HCEC 1CT (cell line): ENCODE data around the gene TMEM215.
"Not testable (repeated sequence)": the region's sequence is repeated elsewhere in the genome, so short reads cannot be mapped to it uniquely, and the experiment has no call there.

Source experiments
- DNase-seq: peaks from one replicate; pipeline ENCODE4 v3.0.0-alpha.2; 2017

Gene TMEM215

DNA sequence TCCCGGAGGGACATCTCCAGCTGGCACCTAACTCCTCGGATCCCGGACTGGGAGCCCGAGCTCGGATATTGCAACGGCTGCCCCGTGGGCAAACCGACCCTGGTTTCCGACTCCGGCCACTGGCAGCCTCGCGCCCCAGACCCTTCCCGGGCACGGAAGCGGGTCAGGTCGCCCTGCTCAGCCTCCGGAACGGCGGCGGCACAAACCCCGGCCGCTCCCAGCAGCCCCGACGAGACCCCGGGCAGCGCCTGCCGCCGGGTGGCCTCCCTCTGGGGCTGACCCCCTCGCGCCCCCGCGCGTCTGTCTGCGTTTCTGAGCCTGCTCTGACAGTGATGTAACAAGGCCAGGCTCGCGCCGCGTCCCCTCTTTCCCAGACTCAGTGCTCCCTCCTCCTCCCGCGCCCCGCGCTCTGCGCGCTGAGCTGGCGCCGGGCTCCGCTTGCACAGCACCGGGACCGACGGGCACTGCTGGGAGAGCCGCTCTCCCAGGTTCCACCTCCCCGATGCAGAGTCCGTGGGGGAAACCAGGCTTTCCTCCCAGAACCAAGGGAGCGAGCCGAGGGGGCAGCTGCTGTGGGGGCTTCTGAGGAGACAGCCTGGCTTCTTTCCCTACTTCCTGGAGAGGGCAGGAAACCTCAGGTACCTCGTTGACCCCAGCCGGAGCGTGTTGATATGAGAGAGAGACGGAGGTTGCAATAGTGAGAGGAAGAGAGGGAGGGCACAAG is at the start of gene TMEM215:
Gene TMEM215, plus strand, starts transcription at position 373 of the 724 bp plus-strand sequence. CDS start 644 bp downstream, outside the sequence.
- no peak for DNase-seq

DNA sequence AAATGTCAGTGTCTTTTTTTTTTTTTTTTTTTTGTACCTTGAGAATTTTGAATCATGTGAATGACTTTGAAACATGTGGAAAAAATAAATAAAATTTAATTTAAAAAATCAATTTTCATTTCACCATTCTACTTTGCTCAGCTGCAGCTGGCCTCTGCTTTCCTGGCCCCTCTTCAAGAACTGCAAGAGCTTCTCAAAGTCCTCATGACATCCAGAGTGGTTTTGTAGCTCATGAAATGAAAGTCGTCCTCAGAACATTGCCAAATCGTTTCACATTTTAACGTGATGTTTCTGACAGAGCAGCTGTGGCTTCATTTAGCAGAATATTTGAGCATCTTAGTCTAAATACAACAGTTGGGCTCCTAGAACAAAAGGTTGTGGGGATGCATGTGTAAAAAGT is 47.9 kb upstream of the TMEM215 start:
- no peak for DNase-seq

DNA sequence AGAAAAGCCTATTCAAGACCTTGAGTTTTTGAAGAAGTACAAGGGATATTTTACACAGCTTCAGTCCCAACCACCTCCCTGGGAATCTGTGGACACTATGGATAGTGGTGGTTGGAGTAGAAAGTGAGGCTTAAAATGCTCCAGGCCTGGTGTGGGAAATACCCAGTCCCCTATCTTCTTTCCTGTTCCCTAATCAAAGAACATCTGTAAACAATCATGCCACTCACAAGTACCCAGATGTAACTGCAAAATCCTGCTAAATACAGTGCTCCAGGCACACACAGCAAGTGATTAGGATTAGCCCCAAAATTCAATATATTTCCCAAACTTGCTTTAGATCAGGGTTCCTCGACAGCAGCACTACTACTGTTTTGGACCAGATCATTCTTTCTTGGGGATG is 46.0 kb upstream of the TMEM215 start:
- no peak for DNase-seq

DNA sequence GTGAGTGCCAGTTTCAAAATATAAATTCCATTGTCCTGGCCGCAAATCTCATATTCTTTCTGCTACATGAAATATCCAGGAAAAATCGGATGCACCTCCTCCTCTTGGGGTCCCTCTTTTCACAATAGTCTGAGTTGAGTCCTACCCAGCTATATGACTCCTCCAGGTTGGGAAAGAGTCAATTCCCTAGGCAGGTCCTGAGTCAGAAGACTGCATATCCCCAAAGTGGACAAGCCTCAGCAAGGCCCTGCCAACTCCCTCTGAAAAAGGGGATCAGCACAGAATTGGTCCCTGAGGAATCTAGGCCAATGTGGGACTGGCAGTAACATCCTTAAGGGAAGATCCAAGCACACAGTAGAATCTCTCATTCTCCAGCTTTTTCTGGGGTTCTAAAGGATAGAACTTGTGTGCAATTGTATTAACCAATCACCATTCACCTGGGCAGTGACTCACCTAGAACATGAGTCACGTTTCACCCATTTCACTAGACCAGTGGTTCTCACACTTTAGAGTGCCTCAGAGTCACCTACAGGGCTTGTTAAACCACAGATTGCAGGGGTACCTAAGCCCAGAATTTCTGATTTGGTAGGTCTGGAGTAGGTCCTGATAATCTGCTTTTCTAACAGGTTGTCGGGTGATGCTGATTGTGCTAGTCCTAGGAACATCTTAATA is 44.7 kb upstream of the TMEM215 start:
- no peak for DNase-seq

DNA sequence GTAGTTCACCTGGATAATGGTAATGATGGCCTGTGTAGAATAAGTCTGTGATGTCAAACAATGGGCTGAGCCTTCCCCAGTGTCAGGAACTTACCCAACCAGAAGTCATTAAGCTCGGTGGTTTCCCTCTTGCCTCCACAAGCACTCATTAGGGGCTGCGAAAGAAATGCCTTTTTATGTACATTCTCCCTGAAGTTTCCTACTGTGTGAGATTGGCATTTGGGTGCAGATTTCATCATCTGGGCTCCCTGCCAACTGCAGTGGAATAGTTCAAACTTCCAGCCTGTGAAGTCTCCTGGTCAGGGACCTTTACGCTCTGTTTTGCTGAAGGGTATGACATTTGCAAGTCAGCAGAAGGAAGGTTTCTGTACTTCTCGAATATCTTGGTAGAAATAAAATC is 41.6 kb upstream of the TMEM215 start:
- DNase-seq: no peak

DNA sequence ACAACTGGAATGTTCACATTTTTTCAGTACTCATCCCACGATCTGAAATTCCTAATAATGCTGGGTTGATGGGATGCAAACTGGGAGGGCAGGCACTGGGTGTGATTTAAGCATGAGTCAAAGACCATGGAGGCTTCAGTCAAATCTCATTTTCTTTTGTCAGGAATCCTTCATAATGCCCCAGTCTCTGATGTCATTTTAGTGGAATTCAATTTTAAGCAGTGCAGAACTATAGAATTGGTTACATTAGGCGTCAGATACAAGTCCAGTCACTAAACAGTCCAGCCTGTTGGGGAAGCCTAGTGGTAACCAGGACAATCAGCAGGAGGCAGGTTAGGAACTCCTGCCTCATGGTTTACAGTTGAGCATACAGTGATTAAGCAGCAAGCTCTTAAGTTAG is 41.0 kb upstream of the TMEM215 start:
- DNase-seq: no peak

GRCh38 chr9:32748013-32748412 is 35.3 kb upstream of the TMEM215 start:
- DNase-seq: no peak

DNA sequence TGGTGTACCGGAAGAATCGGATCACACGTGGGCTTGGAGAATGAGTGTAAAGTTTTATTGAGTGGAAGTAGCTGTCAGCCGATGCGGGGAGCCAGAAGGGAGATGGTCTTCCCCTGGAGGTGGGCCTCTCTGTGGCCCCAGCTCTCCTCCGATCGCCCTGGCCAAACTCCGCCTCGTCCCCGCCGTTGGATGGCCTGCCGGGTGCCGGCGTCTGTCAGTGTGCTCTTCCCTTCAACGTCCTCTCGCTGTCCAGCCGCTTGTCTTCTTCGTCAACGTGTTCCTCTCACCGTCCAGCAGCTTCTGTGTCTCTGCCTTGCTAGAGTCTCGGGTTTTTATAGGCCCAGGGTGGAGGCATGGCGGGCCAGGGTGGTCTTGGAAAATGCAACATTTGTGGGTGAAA is 27.6 kb upstream of the TMEM215 start:
- DNase-seq: no peak

GRCh38 chr9:32764139-32764538 is 19.2 kb upstream of the TMEM215 start:
- no peak for DNase-seq

DNA sequence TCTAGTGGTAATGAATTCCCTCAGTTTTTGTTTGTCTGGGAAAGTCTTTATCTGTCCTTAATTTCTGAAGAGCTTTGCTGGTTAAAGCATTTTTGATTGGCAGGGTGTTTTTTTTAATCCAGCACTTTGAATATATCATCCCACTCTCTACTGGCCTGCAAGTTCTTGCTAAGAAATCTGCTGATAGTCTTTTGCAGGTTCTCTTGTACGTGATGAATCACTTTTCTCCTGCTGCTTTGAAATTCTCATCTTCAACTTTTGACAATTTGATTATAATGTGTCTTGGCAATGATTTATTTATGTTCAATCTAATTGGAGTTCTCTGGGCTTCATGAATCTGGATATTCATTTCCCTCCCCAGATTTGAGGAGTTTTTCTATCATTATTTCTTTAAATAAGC is 8.1 kb upstream of the TMEM215 start:
- DNase-seq: no peak

GRCh38 chr9:32776201-32776600 is 7.1 kb upstream of the TMEM215 start:
- no peak for DNase-seq

- DNase-seq: no peak
These were observed 718 bp upstream of the TMEM215 start for GRCh38 chr9:32782476-32783167.

DNA sequence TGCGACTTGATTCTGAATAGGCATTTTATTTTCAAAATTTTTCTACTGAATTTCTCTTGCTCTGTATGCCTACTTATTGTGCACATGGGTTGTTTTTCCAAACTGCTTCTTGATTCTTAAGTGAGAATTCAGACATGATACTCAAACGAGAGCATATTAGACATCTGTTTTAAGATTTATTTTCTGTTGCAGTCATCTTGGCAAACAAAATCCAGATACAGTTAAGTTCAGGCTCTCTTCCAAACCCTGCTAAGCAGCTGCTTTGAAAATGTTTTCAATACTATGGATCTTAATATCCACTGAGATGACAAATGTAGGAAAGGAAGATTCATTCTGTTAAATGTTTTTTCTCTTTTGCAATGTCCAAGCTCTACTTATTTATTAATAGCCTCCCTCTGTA is 4.5 kb downstream of the TMEM215 start:
- DNase-seq: no peak

DNA sequence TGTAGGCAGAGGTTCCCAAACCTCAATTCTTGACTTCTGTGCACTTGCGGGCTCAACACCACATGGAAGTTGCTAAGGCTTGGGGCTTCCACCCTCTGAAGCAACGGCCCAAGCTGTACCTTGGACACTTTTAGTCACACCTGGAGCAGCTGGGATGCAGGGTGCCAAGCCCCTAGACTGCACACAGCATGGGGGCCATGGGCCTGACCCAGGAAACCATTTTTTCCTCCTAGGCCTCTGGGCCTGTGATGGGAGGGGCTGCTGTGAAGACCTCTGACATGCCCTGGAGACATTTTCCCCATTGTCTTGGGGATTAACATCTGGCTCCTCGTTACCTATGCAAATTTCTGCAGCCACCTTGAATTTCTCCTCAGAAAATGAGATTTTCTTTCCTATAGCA is 12.7 kb downstream of the TMEM215 start:
- DNase-seq: not testable (repeated sequence)

DNA sequence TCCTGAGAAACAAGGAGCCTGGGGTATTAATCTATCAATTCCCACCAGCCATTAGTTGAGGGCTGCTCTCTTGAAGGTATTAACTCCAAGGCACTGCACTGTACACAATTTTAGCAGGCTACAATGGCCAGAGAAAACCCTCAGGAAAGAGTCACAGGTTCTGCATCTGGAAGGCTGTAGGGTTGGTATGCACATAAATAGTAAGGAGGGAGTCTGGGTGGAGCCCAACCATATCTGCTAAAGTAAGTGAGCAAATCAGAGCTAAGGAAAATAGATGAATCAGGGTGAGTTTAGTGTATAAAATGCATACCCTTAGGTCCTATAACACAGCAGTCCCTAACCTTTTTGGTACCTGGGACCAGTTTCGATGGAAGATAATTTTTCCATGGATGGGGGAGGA is 18.2 kb downstream of the TMEM215 start:
- DNase-seq: no peak

- DNase-seq: no peak
These were observed 23.9 kb downstream of the TMEM215 start for GRCh38 chr9:32807217-32807616.

DNA sequence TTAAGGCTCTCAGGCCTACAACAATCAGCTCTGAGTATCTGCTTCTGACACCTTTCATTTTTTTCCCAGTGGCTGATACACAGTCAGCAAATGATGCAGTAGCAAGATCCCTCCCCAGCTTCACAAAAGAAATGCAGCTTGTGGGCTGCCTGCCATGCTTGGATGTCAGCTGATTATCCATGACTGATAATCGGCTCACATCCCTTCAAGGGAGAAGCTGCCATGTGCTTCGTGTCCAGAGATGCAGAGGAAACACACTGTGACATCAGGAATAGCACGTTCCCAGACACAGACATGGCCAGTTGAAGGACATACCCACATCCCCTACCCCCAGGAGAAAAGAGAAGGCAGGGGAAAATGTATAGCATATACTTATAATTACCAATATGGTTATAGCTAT is 27.9 kb downstream of the TMEM215 start:
- DNase-seq: no peak

GRCh38 chr9:32820322-32820721 is 37.0 kb downstream of the TMEM215 start:
- no peak for DNase-seq

GRCh38 chr9:32823101-32823500 is 39.8 kb downstream of the TMEM215 start:
- no peak for DNase-seq

GRCh38 chr9:32823551-32823950 is 40.2 kb downstream of the TMEM215 start:
- DNase-seq: no peak

DNA sequence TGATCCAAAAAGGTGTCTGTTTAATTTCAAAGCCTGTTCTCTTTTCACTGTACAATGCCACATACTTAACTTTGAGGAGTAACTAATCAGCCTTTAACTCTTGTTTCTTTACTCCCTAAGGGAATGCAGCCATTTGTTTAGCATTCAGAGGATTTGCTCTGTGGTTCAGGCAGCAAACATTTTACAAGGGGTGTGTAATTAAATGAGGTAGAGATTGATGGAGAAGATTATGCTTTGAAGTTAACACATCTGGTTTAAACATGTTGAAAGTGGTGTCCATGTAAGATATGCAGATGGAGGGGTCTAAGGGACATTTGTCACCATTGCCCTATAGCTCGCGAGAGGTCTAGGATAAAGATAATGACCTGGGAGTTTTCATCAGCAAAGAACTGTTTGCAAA is 41.9 kb downstream of the TMEM215 start:
- no peak for DNase-seq

GRCh38 chr9:32828861-32829260 is 45.5 kb downstream of the TMEM215 start:
- DNase-seq: no peak

GRCh38 chr9:32832346-32832745 is 49.0 kb downstream of the TMEM215 start:
- no peak for DNase-seq
